ENCODE results near the gene AAGAB.
"Not testable (repeated sequence)": the region's sequence is repeated elsewhere in the genome, so short reads cannot be mapped to it uniquely, and the experiment has no call there.

DNA sequence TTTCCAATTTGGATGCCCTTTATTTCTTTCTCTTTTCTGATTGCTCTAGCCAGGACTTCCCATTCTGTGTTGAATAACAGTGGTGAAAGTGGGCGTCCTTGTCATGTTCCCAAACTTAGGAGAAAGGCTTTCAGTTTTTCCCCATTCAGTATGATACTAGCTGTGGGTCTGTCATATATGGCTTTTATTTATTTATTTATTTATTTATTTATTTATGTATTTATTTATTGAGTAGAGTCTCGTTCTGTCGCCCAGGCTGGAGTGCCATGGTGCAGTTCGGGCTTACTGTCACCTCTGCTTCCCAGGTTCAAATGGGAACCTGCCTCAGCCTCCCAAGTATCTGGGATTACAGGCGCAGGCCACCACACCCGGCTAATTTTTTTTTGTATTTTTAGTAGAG is 31.9 kb upstream of the AAGAB start:
- TF ChIP-seq, protein P1, sequence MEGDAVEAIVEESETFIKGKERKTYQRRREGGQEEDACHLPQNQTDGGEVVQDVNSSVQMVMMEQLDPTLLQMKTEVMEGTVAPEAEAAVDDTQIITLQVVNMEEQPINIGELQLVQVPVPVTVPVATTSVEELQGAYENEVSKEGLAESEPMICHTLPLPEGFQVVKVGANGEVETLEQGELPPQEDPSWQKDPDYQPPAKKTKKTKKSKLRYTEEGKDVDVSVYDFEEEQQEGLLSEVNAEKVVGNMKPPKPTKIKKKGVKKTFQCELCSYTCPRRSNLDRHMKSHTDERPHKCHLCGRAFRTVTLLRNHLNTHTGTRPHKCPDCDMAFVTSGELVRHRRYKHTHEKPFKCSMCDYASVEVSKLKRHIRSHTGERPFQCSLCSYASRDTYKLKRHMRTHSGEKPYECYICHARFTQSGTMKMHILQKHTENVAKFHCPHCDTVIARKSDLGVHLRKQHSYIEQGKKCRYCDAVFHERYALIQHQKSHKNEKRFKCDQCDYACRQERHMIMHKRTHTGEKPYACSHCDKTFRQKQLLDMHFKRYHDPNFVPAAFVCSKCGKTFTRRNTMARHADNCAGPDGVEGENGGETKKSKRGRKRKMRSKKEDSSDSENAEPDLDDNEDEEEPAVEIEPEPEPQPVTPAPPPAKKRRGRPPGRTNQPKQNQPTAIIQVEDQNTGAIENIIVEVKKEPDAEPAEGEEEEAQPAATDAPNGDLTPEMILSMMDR (IDR thresholded peaks at IDR 0.05 in 2 of 3, conservative IDR thresholded peaks at IDR 0.05 in 1 of 3; ENCODE audit: borderline replicate concordance in 1 of 3, insufficient read depth in 1 of 3, low read depth in 2 of 3, low read length in 2 of 3): not testable (repeated sequence)
- TF ChIP-seq SIN3A (IDR thresholded peaks at IDR 0.05; ENCODE audit: low read depth); POLR2A (IDR thresholded peaks at IDR 0.05; ENCODE audit: borderline replicate concordance, extremely low read depth, insufficient read depth, insufficient read length): not testable (repeated sequence)
- TF ChIP-seq, protein P2, sequence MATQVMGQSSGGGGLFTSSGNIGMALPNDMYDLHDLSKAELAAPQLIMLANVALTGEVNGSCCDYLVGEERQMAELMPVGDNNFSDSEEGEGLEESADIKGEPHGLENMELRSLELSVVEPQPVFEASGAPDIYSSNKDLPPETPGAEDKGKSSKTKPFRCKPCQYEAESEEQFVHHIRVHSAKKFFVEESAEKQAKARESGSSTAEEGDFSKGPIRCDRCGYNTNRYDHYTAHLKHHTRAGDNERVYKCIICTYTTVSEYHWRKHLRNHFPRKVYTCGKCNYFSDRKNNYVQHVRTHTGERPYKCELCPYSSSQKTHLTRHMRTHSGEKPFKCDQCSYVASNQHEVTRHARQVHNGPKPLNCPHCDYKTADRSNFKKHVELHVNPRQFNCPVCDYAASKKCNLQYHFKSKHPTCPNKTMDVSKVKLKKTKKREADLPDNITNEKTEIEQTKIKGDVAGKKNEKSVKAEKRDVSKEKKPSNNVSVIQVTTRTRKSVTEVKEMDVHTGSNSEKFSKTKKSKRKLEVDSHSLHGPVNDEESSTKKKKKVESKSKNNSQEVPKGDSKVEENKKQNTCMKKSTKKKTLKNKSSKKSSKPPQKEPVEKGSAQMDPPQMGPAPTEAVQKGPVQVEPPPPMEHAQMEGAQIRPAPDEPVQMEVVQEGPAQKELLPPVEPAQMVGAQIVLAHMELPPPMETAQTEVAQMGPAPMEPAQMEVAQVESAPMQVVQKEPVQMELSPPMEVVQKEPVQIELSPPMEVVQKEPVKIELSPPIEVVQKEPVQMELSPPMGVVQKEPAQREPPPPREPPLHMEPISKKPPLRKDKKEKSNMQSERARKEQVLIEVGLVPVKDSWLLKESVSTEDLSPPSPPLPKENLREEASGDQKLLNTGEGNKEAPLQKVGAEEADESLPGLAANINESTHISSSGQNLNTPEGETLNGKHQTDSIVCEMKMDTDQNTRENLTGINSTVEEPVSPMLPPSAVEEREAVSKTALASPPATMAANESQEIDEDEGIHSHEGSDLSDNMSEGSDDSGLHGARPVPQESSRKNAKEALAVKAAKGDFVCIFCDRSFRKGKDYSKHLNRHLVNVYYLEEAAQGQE (IDR thresholded peaks at IDR 0.05; ENCODE audit: low read depth): not testable (repeated sequence)

Measured in HCT116 (cell line).